Caki2 (cell line): ENCODE data around the gene IFNGR2. TPM values are rescaled to one million over a fixed set of nuclear protein-coding genes. Genes with fewer than 3 reads are reported as not detected.
A peak's percentile ranks its signal among the peaks of the same experiment; 100 is the strongest.
"Not testable (repeated sequence)": the region's sequence is repeated elsewhere in the genome, so short reads cannot be mapped to it uniquely, and the experiment has no call there.

Source experiments
- DNase-seq: peaks from one replicate; pipeline ENCODE4 v3.0.0-alpha.2; 2015; ENCODE audit warnings: low read depth
- in situ Hi-C: cut with HindIII; loops from 2 replicates; pipeline ENCODE4 v1.10.0; 2016; ENCODE audit warnings: low sequenced_read_pairs, low pct_unique_long_range_greater_than_20kb, mixed read lengths
- total RNA-seq: library from RNA; depleted of rRNA; stranded (reverse); fragments of >200 nt; shearing (Covaris generic); gene quantifications from 2 replicates; pipeline ENCODE4 v1.2.3, GENCODE V29; 2014; ENCODE audit warnings: low replicate concordance; rRNA removed

Gene IFNGR2
- total RNA-seq, 1 experiment from 2014 or later: 90.9 TPM

- in situ Hi-C loops: no loop called here
- DNase-seq: no peak
Measured at GRCh38 chr21:33458861-33459260, 55.6 kb downstream of the IFNGR2 start.

GRCh38 chr21:33461538-33462250 lies 58.5 kb downstream of the IFNGR2 start:
- in situ Hi-C loops: no loop called here
- no peak for DNase-seq

GRCh38 chr21:33469183-33469582 lies 66.0 kb downstream of the IFNGR2 start:
- DNase-seq, in situ Hi-C loops: not testable (repeated sequence)

GRCh38 chr21:33470701-33471100 lies 67.5 kb downstream of the IFNGR2 start:
- in situ Hi-C loops: no loop called here

GRCh38 chr21:33473344-33473743 lies 70.1 kb downstream of the IFNGR2 start:
- DNase-seq: no peak
- in situ Hi-C loops: no loop called here

More at GRCh38 chr21:33470701-33471100, 67.5 kb downstream of the IFNGR2 start:
- DNase-seq: no peak

- in situ Hi-C loops: no loop called here
- no peak for DNase-seq
Measured at GRCh38 chr21:33477066-33477465, 73.9 kb downstream of the IFNGR2 start.

GRCh38 chr21:33478182-33478581 lies 75.0 kb downstream of the IFNGR2 start:
- in situ Hi-C loops: no loop called here
- no peak for DNase-seq

GRCh38 chr21:33478935-33479678 lies 75.9 kb downstream of the IFNGR2 start:
- DNase-seq: no peak
- in situ Hi-C loops: no loop called here

- in situ Hi-C loops: no loop called here
- DNase-seq: peak; percentile 91
Measured at GRCh38 chr21:33479679-33480480, 76.7 kb downstream of the IFNGR2 start, which contains the start of gene TMEM50B. TMEM50B (minus strand) TSS chr21:33479974; CDS start chr21:33468885, 11,089 bp downstream.

GRCh38 chr21:33480481-33481103 lies 77.4 kb downstream of the IFNGR2 start:
- in situ Hi-C loops: no loop called here

GRCh38 chr21:33481314-33481943 lies 78.2 kb downstream of the IFNGR2 start:
- in situ Hi-C loops: no loop called here
- DNase-seq: no peak

More at GRCh38 chr21:33480481-33481103, 77.4 kb downstream of the IFNGR2 start:
- no peak for DNase-seq

Other genes starting within 250 kb of the IFNGR2 start
- gene IFNAR2, start 173.5 kb upstream of the IFNGR2 start, total RNA-seq: 14.5 and 38.6 TPM in 2 replicates
- gene IL10RB, start 137.0 kb upstream of the IFNGR2 start, total RNA-seq: 64.9 and 71.4 TPM in 2 replicates
- 4.4 and 32.2 TPM in 2 replicates for gene IFNAR1, start 78.4 kb upstream of the IFNGR2 start, total RNA-seq
- 27.1 and 39.7 TPM in 2 replicates for gene TMEM50B, start 76.6 kb downstream of the IFNGR2 start, total RNA-seq
- gene DNAJC28, start 88.3 kb downstream of the IFNGR2 start, total RNA-seq: not detected in 2 replicates
- 20.9 and 37.4 TPM in 2 replicates for gene GART, start 138.7 kb downstream of the IFNGR2 start, total RNA-seq
- gene SON, start 139.6 kb downstream of the IFNGR2 start, total RNA-seq: 66.6 and 409 TPM in 2 replicates
- gene DONSON, start 185.3 kb downstream of the IFNGR2 start, total RNA-seq: 44.7 and 63.5 TPM in 2 replicates
- gene CRYZL1, start 238.3 kb downstream of the IFNGR2 start, total RNA-seq: 10.2 and 19.8 TPM in 2 replicates
- gene ITSN1, start 239.1 kb downstream of the IFNGR2 start, total RNA-seq: 21.6 and 36.1 TPM in 2 replicates